ENCODE results near the gene LEMD1.

Gene LEMD1

GRCh38 chr1:205454903-205455335 is 33.1 kb upstream of the LEMD1 start:
- Histone ChIP-seq H3K9me3 (no peaks in the 10 kb centered on the region), H3K4me3 (no peak overlapping the region), H3K4me1 (0 out of 2 replicates have a peak, but pooled peaks cover 5% of the 10 kb centered on the region), H3K27ac (no peak overlapping the region), H4K20me1 (peaks cover 38% of the 10 kb centered on the region), H3K27me3 (peaks cover 96% of the 10 kb centered on the region), H3K9ac (no peak overlapping the region), H3K4me2 (no peak overlapping the region), H3K36me3 (no peaks in the 10 kb centered on the region)
- TF ChIP-seq Cebpa-rat (IDR thresholded peaks at IDR 0.05) = no peak

DNA sequence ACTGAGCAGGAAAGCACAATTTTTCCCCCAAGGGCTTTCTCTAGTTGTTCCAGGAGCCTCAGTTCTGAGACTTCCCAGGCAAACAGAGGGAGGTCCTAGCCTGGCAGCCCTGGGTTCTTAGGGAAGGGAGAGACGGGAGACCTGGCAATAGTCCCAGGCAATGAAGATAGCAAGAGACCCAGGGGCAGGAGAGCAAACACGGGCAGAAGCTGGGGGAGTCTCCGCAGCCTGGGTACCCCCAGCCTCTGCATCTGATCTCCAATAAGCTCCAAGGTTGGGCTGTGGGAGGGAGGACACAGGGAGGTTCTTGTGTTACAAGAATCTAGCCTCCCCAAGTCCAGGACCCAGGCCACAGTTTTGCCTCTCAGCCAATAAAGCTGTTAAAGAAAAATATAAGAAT is 31.6 kb upstream of the LEMD1 start:
- no peak overlapping the region for H3K27ac ChIP-seq
- no peaks in the 10 kb centered on the region for H3K36me3 ChIP-seq
- TF ChIP-seq Cebpa-rat (IDR thresholded peaks at IDR 0.05) = no peak
- H3K27me3 ChIP-seq = peaks cover 81% of the 10 kb centered on the region
- H4K20me1 ChIP-seq = peaks cover 34% of the 10 kb centered on the region
- H3K4me3 ChIP-seq = no peak overlapping the region
- H3K4me1 ChIP-seq = peaks cover 15% of the 10 kb centered on the region
- H3K9me3 ChIP-seq = no peaks in the 10 kb centered on the region
- no peak overlapping the region for H3K9ac ChIP-seq
- no peak overlapping the region for H3K4me2 ChIP-seq

DNA sequence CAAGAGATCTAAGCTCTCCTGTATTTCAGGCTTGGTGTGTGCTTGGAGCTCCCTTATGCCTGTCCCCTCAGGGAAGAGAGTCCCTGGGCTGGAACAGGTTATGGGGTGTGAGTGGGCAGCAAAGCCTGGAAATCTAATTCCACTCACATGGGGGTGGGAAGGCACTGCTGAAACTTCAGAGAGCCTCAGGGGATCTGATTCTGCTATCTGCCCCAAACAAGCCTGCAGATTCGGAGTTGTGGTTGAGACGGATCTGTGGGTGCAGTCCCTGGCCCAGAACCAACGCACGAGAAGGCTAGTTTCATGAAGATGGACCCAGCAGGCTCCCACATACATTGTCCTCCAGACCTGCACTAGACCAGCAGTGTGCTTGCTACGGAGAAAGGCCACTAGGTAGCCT is 31.1 kb upstream of the LEMD1 start:
- H3K36me3 ChIP-seq = no peaks in the 10 kb centered on the region
- H3K4me3 ChIP-seq = no peak overlapping the region
- peaks cover 76% of the 10 kb centered on the region for H3K27me3 ChIP-seq
- peaks cover 20% of the 10 kb centered on the region for H3K4me1 ChIP-seq
- no peak for TF ChIP-seq Cebpa-rat (IDR thresholded peaks at IDR 0.05)
- no peak overlapping the region for H3K27ac ChIP-seq
- H4K20me1 ChIP-seq = peaks cover 32% of the 10 kb centered on the region
- no peak overlapping the region for H3K4me2 ChIP-seq
- no peaks in the 10 kb centered on the region for H3K9me3 ChIP-seq
- H3K9ac ChIP-seq = no peak overlapping the region

DNA sequence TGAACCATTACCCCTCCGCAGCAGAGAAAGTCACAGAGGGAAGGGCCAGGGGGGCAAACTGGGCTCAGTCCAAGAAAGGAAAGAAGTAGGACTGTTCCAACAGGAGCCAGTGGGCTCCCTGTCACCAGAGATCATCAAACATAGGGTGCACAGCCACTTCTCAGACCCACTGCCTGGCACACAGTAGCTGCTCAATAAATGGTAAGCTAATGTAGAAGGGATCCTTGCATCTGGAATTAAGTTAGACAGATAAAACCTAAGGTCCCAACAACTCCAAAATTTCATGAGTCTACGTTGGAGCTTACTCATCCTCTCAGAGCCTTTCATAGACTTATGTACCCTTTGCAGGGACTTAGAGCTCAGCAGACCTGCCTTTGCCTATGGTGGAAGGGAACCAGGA is 30.5 kb upstream of the LEMD1 start:
- no peak for TF ChIP-seq Cebpa-rat (IDR thresholded peaks at IDR 0.05)
- Histone ChIP-seq H4K20me1 (peaks cover 32% of the 10 kb centered on the region), H3K4me2 (no peak overlapping the region), H3K9me3 (no peaks in the 10 kb centered on the region), H3K27me3 (peaks cover 70% of the 10 kb centered on the region), H3K27ac (no peak overlapping the region), H3K36me3 (no peaks in the 10 kb centered on the region), H3K9ac (no peak overlapping the region), H3K4me3 (no peak overlapping the region), H3K4me1 (peaks cover 24% of the 10 kb centered on the region)

DNA sequence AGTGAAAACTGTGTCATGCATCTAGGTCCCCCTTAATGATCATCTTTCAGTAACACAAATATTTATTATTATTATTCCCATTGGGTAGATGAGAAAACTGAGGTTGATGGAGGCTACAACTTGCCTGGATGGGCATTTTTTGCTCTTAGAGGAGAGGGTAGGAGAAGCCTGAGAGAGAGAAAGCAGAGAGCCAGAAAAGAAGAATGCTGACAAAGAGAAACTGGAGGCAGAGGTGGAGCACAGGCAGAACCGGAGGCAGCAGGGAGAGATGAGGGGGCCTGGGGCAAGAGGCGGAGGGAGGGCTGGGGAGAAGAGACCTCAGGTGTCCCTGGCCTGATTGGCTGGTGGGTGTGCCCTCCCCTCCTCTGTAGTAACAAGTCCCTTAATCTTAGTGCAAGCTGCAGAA is 29.9 kb upstream of the LEMD1 start:
- Histone ChIP-seq H3K9me3 (no peaks in the 10 kb centered on the region), H4K20me1 (peaks cover 32% of the 10 kb centered on the region), H3K36me3 (no peaks in the 10 kb centered on the region), H3K27me3 (peaks cover 64% of the 10 kb centered on the region), H3K4me2 (no peak overlapping the region), H3K27ac (no peak overlapping the region), H3K4me3 (no peak overlapping the region), H3K4me1 (peaks cover 24% of the 10 kb centered on the region), H3K9ac (no peak overlapping the region)
- no peak for TF ChIP-seq Cebpa-rat (IDR thresholded peaks at IDR 0.05)

DNA sequence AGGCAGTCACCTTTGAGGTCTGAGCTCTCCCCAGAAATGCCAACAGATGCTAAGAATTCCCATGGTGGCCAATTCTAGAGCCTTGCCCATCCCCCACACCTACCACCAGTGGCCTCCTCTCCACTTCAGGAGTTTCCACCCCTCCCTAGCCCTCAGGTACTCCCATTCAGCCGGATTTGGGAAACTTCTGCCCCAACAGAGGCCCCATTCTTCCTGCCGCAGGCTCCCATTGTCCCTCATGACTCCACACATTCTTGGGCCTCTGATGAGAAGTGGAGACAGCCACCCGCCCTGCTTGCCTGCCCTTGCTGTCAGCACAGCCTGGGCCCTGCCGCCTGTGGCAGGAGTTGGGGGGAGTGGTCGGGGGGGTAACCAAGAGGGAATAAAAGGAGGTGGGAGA is 29.3 kb upstream of the LEMD1 start:
- Histone ChIP-seq H3K9ac (no peak overlapping the region), H3K4me1 (peaks cover 24% of the 10 kb centered on the region), H3K36me3 (no peaks in the 10 kb centered on the region), H3K27me3 (peaks cover 59% of the 10 kb centered on the region), H3K4me2 (no peak overlapping the region), H3K9me3 (no peaks in the 10 kb centered on the region), H4K20me1 (peaks cover 29% of the 10 kb centered on the region), H3K27ac (no peak overlapping the region), H3K4me3 (no peak overlapping the region)
- TF ChIP-seq Cebpa-rat (IDR thresholded peaks at IDR 0.05) = no peak

DNA sequence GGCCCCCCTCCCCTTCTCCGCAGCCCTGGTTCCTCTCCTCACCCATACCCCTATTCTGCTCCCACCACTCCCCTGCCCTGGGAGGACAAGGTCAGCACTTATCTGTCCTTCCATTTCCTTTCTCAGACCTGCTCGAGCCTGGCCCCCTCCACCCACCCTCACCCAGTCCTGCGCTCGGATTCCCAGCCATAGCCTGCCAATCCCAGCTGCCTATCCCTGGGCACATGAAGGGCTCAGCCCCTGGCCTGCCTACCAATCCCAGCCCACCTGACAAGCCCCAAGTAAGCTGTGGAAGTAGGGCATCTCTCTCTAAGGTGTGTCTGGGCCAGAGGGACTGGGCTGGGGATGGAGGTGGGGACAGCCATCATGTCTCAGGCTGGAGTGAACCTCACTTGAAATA is 28.6 kb upstream of the LEMD1 start:
- H3K36me3 ChIP-seq = no peaks in the 10 kb centered on the region
- H3K9ac ChIP-seq = no peak overlapping the region
- H4K20me1 ChIP-seq = peaks cover 22% of the 10 kb centered on the region
- TF ChIP-seq Cebpa-rat (IDR thresholded peaks at IDR 0.05) = no peak
- no peak overlapping the region for H3K4me2 ChIP-seq
- H3K27ac ChIP-seq = no peak overlapping the region
- H3K27me3 ChIP-seq = peaks cover 52% of the 10 kb centered on the region
- H3K4me3 ChIP-seq = no peak overlapping the region
- H3K9me3 ChIP-seq = no peaks in the 10 kb centered on the region
- H3K4me1 ChIP-seq = peaks cover 25% of the 10 kb centered on the region

DNA sequence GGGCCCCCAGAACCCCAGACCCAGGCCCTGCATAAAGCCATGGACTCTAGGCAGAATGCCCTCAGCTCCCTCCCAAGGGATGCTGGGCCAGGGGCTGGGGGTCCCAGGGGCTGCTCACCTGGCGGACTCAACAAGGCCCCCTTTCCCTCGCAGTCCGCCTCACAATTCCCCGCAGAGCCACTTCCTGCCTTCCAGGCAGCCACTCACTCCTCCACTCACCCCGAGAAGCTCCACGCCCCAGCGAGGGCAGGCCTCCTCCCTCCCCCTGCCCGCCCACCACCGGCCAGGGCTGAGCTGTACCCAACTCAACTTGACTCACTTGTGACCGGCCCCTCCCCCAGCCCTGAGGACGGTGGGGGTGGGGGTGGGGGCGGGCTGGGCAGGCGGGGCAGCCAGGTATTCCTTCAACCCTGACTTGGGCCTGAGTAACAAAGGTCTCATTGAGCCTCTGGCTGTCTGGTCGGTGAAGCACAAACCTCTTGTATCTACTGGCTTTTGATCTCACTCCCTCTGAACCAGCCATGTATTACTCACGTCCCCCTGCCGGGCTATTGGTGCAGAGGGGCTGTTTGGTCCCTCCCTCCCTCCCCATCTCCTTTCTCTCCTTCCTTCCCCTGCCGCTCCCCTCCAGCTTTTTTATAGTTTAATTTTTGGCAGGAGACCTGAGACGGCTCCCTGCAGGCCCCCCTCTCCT is 28.0 kb upstream of the LEMD1 start:
- Histone ChIP-seq H3K9ac (no peak overlapping the region), H3K27me3 (peaks cover 52% of the 10 kb centered on the region), H3K4me2 (peak overlapping the region; percentile 51), H4K20me1 (peaks cover 16% of the 10 kb centered on the region; the same call in 1 of the 2 replicates), H3K27ac (no peak overlapping the region), H3K4me1 (peaks cover 30% of the 10 kb centered on the region), H3K9me3 (no peaks in the 10 kb centered on the region), H3K4me3 (no peak overlapping the region), H3K36me3 (no peaks in the 10 kb centered on the region)
- no peak for TF ChIP-seq Cebpa-rat (IDR thresholded peaks at IDR 0.05)

- H3K27ac ChIP-seq = no peak overlapping the region
- peaks cover 47% of the 10 kb centered on the region for H3K27me3 ChIP-seq
- no peak overlapping the region for H3K4me3 ChIP-seq
- no peaks in the 10 kb centered on the region for H3K9me3 ChIP-seq
- H3K36me3 ChIP-seq = no peaks in the 10 kb centered on the region
- H3K4me2 ChIP-seq = peak overlapping the region; percentile 51
- peaks cover 33% of the 10 kb centered on the region for H3K4me1 ChIP-seq
- H4K20me1 ChIP-seq = peaks cover 12% of the 10 kb centered on the region; the same call in 1 of the 2 replicates
- TF ChIP-seq Cebpa-rat (IDR thresholded peaks at IDR 0.05) = no peak
- no peak overlapping the region for H3K9ac ChIP-seq
Observed at GRCh38 chr1:205449254-205449749, 27.4 kb upstream of the LEMD1 start.

DNA sequence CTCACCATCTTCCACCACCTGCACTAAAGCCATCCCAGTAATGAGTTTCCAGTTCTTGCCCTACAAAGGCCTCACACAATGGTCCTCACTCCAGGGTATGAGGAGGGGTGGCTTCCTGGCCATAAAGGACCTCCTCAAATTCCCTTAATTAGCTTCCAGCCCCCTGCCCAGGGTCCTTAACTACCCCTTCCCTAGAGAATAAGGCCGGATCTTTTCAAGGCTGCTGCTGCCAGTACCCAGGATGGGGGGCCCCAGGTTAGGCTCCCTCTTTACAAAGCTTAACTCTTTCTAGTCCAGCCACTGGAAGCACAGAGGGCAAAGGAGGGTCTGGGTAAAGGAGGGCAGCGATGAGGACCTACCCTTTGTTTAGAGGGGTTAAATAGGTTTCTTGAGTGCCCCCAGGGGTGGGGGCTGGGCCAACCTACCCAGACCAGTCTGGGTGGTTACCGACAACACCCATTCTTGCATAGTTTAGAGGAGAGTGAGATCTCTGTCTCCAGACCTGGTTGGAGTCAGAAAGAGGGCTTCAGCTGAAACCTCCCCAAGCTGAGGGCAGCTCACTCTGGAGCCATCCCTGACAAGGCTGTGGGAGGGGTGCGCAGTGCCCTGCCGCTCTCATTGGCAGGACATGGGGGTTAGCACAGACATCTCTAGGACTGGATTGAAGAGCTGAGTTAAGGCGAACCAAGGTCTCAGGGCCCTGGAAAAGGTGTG is 26.8 kb upstream of the LEMD1 start:
- H3K36me3 ChIP-seq = no peaks in the 10 kb centered on the region
- no peaks in the 10 kb centered on the region for H3K9me3 ChIP-seq
- H3K27me3 ChIP-seq = peaks cover 41% of the 10 kb centered on the region
- peak overlapping the region; percentile 51 for H3K4me2 ChIP-seq
- no peak overlapping the region for H3K27ac ChIP-seq
- peaks cover 33% of the 10 kb centered on the region for H3K4me1 ChIP-seq
- H4K20me1 ChIP-seq = peaks cover 9% of the 10 kb centered on the region; the same call in 1 of the 2 replicates
- no peak for TF ChIP-seq Cebpa-rat (IDR thresholded peaks at IDR 0.05)
- H3K9ac ChIP-seq = no peak overlapping the region
- H3K4me3 ChIP-seq = no peak overlapping the region

Measured in BLaER1 (cell line).